Metanephros (tissue), 2 donors: ENCODE measurements around the gene CYTH1. TPM values are rescaled to one million over a fixed set of nuclear protein-coding genes. Genes with fewer than 3 reads are reported as not detected.

ENCODE experiments used
- small RNA-seq: library from RNA; depleted of rRNA; stranded (forward); fragments of <200 nt; gene quantifications from one replicate; pipeline ENCODE3, GENCODE V24; 2014; ENCODE audit warnings: low replicate concordance
- total RNA-seq: library from RNA; depleted of rRNA; stranded (reverse); fragments of >200 nt; gene quantifications from one replicate; pipeline ENCODE4 v1.2.3, GENCODE V29; 2014

The CYTH1 gene, protein sequence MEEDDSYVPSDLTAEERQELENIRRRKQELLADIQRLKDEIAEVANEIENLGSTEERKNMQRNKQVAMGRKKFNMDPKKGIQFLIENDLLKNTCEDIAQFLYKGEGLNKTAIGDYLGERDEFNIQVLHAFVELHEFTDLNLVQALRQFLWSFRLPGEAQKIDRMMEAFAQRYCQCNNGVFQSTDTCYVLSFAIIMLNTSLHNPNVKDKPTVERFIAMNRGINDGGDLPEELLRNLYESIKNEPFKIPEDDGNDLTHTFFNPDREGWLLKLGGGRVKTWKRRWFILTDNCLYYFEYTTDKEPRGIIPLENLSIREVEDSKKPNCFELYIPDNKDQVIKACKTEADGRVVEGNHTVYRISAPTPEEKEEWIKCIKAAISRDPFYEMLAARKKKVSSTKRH
- 37.5 TPM for total RNA-seq

DNA sequence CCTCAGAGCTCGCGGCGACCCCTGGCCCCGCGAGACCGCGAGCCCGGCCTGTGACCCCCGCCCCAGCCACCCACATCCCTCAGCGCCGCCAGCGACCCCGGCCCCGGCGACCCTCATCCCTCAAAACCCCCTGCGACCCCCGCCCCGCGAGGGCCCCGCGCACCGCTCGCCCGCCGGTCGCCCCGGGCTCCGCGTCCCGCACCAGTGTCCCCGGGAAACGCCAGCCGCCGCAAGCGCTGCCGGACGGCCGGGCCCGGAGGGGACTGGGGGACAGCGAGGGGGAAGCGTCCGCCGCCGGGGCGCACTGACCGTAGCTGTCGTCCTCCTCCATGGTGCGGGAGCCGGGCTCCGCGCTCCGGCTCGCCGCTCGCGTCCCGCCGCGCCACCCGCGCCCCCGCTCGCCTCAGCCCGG, at the start of gene CYTH1:
Gene CYTH1 (minus strand): TSS at position 381 of the 412 bp plus-strand sequence. CDS start 50 bp downstream, at position 331.

Small RNA genes within 50 kb of the gene (small RNA-seq; reads per million reads assigned to genes)
- not detected for gene RNU6-638P

Other genes with a start within 250 kb of the CYTH1 start
- gene DNAH17, start 204.9 kb downstream of the CYTH1 start, total RNA-seq, result 0.41 TPM
- 60.1 TPM for gene USP36, start 58.5 kb upstream of the CYTH1 start, total RNA-seq
- gene CEP295NL, start 120.9 kb upstream of the CYTH1 start, total RNA-seq, result 8.1 TPM
- gene TIMP2, start 143.1 kb upstream of the CYTH1 start, total RNA-seq, result 86.2 TPM
- gene LGALS3BP, start 197.7 kb upstream of the CYTH1 start, total RNA-seq, result 206 TPM
- 35.6 TPM for gene CANT1, start 227.5 kb upstream of the CYTH1 start, total RNA-seq
- 8.8 TPM for gene C1QTNF1, start 241.9 kb upstream of the CYTH1 start, total RNA-seq